AG09309 (cell line): ENCODE measurements around the gene GABBR2.

ENCODE experiments used
- DNase-seq: peaks from one replicate; pipeline ENCODE4 v3.0.0-alpha.2; 2010; ENCODE audit warnings: low read depth
- H3K4me3 ChIP-seq: 2 replicates; pipeline ENCODE4 v1.5.1; 2011; ENCODE audit warnings: mild to moderate bottlenecking, low read depth, low read length, moderate library complexity; ENCODE audit not compliant: control insufficient read depth
- TF ChIP-seq, protein P1 (sequence below): IDR thresholded peaks from 2 replicates; pipeline ENCODE4 v1.5.1; 2011; ENCODE audit warnings: mild to moderate bottlenecking, low read depth, low read length, inconsistent platforms; ENCODE audit not compliant: insufficient read depth, control insufficient read depth; ENCODE audit errors: missing control alignments

Gene GABBR2

DNA sequence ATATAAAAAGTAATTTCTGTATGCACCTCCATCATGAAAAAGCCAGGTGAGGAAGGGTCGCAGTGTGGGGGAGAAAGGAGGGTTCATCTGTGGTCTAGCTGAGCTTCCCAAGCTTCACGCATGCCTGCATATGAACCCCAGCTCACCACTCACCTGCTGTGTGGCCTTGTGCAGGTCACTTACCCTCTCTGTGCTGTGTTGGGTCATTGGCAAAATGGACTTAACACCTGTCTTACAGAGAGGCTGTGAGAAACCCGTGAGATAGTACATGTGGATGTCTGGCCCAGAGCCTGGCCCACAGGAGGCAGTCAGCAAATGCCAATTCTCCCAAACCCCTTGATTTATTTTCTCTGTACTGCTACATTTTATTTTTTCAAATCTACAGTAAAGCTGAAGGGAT lies 88.9 kb downstream of the GABBR2 start:
- H3K4me3 ChIP-seq = no peak overlapping the region
- DNase-seq = no peak
- TF ChIP-seq, protein P1, sequence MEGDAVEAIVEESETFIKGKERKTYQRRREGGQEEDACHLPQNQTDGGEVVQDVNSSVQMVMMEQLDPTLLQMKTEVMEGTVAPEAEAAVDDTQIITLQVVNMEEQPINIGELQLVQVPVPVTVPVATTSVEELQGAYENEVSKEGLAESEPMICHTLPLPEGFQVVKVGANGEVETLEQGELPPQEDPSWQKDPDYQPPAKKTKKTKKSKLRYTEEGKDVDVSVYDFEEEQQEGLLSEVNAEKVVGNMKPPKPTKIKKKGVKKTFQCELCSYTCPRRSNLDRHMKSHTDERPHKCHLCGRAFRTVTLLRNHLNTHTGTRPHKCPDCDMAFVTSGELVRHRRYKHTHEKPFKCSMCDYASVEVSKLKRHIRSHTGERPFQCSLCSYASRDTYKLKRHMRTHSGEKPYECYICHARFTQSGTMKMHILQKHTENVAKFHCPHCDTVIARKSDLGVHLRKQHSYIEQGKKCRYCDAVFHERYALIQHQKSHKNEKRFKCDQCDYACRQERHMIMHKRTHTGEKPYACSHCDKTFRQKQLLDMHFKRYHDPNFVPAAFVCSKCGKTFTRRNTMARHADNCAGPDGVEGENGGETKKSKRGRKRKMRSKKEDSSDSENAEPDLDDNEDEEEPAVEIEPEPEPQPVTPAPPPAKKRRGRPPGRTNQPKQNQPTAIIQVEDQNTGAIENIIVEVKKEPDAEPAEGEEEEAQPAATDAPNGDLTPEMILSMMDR = no peak

DNA sequence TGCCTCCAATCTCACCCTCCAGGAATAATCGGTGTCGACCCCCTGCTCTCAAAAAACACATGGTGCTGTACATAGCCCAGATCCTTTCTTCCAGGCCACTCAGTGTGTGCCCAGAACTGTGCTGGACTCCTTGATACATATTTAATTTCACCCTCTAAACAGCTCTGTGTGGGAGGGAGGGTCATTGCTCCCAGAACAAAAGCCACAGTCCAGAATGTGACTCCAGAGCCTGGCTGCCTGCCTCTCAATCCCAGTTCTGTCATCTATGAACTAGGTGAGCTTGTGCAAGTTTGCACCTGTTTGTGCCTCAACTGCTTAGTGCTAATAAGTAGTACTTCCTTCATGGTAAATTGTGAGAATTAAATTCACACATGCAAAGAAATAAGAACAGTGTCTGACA lies 93.1 kb downstream of the GABBR2 start:
- TF ChIP-seq, protein P1 = no peak
- no peak for DNase-seq
- no peak overlapping the region for H3K4me3 ChIP-seq

- no peak overlapping the region for H3K4me3 ChIP-seq
- TF ChIP-seq, protein P1 = no peak
- DNase-seq = no peak
These were observed 93.8 kb downstream of the GABBR2 start for GRCh38 chr9:98614941-98615340.

DNA sequence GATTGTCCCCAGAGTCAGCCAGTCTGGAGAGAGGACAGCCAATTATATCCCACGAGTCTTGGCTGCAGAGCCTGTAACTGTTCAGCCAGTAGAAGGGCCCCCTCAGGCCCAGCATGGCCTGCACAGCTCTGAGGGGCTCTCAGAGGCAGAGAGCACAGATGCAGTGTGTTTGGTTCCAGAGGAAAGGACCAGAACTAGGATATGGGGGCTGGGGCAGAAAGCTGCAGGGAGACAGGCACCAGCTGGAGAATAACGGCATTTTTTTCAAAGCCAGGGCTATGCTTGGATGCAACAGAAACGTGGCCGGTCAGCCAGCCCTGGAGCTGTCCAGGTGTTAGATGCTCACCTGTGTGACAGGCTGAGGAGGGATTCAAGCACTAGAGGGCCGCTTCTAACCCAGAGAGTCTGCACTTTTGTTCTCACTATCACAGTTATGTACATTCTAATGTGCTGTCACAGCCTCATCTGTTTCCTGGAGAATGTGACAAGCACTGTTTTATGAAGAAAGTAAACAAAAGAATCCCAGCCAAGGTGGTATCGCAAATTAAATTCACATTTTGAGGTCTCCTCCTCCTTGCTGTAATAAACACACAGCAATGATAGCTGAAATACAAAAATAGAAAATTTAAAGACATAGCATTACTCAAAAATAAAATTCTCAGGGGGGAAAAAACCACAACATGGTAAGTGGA lies 96.5 kb downstream of the GABBR2 start:
- TF ChIP-seq, protein P1 = no peak
- H3K4me3 ChIP-seq = no peak overlapping the region
- DNase-seq = no peak

DNA sequence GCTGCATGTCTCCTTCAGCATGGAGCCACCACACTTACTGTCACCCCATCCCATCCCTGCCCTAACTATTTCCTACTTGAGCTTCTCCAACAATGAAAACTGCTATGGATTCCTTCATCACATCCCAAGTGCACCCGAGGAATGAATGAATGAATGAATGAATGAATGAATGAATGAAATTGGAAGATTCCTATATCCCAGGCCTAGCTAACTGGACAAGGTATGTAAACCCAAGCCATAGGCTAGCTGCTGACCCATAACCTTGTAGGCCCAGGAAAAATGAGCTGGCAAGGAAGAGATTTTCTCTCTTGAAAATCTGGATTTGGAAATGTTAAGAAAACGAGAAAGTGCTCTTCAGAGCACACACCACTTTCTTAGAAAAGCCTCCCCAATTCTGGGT lies 97.4 kb downstream of the GABBR2 start:
- no peak overlapping the region for H3K4me3 ChIP-seq
- DNase-seq = no peak
- TF ChIP-seq, protein P1 = no peak

DNA sequence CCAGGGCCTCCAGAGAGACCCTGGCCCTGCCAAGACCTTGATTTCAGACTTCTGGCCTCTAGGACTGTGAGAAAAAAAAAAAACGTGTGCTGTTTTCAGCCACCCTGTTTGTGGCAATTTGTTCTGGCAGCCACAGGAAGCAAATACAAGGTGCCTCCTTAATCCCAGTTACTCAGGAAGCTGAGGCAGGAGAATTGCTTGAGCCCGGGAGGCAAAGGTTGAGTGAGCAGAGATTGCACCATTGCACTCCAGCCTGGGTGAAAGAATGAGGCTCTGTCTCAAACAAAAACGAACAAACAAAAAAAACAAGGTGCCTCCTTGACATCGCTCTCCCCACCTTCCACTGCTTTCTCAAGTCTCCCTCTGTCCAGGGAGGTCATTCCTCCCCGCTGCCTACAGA lies 98.0 kb downstream of the GABBR2 start:
- no peak for DNase-seq
- TF ChIP-seq, protein P1 = no peak
- H3K4me3 ChIP-seq = no peak overlapping the region
